T follicular helper cell (primary cell): ENCODE results near the gene LYSET.
"Not testable (repeated sequence)": the region's sequence is repeated elsewhere in the genome, so short reads cannot be mapped to it uniquely, and the experiment has no call there.

Experiments used
- DNase-seq: peaks from one replicate; pipeline ENCODE4 v3.0.0-alpha.2; 2020; ENCODE audit warnings: low read depth

Gene LYSET

DNA sequence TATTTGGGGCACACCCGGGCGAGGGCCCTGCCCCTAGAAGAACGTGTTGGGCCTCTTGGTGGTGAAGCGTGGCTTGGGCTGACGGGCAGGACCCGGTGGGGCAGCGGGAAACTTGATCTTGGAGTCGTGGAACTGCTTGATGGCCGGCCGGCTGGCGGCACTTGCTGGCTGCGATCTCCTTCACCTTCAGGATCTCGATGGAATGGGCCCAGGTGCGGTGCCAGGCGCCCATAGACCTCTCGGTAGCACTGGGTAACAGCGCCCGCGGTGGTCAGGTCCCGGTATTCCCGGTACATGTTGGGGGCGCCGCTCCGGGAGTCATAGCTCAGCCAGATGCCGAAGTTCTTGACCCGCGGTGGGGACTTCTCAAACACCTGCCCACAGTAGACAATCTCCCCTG is 38.4 kb downstream of the LYSET start:
- DNase-seq: no peak

DNA sequence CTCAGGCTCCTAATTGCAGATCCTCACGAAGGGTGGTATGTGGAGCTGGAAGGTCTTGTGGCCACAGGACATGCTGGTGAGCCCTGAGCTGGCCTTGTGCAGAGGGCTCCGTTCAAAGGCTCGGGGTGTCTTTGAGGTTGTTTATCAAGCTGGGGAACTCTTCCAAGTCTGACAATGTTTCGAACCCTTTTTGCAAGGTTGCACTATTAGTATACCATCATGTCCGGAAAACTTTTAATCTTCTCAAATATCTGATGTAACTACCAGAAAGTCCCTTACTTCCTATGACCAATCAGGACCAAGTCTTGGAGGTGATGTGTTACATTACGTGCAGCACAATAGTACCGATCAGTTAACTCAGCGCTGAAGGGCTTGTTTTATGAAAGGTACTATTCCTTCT is 43.4 kb downstream of the LYSET start:
- no peak for DNase-seq

DNA sequence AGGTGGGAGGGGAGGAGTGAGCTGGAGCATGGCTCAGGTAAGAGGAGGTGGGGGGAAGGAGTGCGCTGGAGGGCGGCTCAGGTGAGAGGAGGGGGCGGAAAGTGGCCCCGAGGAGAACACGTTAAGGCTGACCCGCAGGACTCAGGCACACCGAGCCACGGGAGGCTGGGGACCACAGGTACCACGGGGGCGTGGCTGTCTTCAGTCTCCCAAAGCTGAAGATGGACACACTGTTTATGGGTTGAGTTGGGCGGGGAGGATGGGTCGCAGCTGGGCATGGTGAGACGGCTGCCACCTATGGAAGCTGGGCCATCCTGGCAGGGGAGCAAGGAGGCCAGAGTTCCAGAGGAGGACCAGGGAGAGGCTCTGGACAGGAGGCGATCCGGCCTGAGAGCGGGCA is 45.4 kb downstream of the LYSET start:
- DNase-seq: no peak

DNA sequence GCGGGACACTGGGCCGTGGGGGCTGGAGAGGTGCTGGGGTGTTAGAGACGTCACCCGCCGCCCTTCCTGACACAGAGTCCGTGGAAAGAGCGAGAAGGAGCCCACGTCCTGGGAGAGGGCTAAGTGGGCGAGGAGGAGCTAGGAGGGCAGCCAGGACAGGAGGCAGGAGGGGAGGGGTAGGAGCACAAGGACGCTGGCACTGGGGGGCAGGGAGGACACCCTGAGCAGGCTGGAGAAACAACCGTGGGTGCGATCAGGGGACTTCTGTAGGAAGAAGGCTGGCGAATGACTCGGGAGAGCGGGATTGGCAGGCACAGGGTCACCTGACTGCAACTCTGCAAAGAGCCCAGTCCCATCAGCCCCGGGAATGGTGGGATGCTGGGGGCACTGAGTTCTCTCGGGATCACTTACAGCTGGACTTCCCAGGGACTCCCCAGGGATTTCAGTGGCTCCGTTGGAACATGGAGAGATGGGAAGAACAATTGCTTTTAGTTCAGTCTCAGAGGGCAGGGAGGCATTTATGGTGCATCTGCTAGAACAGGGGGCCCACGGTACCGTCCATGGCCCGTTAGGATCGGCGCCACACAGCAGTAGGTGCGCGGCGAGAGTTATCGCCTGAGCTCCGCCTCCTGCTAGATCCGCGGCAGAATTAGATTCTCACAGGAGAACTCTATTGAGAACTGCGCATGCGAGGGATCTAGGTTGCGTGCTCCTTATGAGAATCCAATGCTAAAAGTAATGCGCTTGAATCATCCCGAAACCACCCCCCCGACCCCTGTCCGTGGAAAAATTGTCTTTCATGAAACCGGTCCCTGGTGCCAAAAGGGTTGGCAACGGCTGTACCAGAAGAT is 46.2 kb downstream of the LYSET start:
- DNase-seq: no peak

DNA sequence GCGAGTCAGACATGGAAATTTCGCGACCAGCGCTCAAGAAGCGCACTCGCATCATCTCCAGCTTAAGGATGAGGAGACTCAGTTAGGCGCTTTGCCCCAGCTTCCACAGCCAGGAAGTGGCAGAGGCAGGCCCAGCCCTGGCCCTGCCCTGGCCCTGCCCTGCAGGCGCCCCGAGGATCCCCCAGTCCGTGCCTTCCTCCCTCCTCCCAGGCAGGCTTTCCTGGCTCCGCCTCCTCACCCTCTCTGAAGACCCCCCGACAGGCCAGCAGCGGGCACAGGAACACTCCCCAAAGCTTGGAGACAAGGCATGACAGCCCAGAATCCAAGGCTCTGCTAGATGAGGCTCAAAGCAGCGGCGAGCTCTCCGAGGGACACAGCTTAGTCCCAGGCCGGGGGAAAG is 47.0 kb downstream of the LYSET start:
- no peak for DNase-seq

DNA sequence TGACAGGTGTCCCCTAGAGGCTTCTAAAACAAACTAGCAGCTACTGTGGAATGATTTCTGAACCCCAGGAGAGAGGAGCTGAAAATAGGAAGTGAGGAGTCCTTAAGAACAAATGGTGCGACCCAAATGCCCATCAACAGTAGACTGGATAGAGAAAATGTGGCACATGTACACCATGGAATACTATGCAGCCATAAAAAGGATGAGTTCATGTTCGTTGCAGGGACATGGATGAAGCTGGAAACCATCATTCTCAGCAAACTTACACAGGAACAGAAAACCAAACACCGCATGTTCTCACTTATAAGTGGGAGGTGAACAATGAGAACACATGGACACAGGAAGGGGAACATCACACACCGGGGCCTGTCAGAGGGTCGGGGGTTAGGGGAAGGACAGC is 48.0 kb downstream of the LYSET start:
- not testable (repeated sequence) for DNase-seq

DNA sequence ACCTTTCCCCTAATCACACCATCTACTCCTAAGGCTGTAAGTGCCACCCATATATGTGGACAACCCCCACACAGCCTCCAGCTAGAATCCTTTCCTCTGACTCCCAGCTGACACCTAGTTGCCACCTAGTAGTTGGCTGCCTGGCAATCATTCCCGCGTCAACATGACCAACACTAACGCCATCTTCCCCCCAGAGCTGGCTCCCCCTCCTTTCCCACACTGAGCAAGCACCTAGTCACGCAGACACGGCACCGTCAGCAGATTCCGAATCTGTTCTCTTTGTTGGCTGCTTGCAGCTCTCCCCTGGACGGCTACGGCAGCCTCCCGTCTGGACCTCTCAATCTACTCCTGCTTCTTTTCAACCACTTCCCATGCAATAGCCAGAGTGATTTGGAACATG is 49.7 kb downstream of the LYSET start:
- DNase-seq: no peak
